DND-41 (cell line): Measurements from ENCODE around the gene TMEM269.
A peak's percentile ranks its signal among the peaks of the same experiment; 100 is the strongest.

Source experiments
- ATAC-seq: fragments of 200-7000 bp; cut with Tn5 transposase; 3 replicates; pipeline ENCODE4 v1.9.1; 2021; ENCODE audit warnings: low read depth; ENCODE audit not compliant: insufficient read depth
- DNase-seq: peaks from one replicate; pipeline ENCODE4 v3.0.0-alpha.2; 2020
- H2AFZ ChIP-seq: 2 replicates; pipeline ENCODE4 v1.6.0; 2012; ENCODE audit warnings: low read depth, low read length
- H3K27ac ChIP-seq: 2 replicates; pipeline ENCODE4 v1.5.1; 2012; ENCODE audit warnings: low read length, inconsistent platforms
- H3K27me3 ChIP-seq: fragments of 200-600 bp; sonication (generic); 2 replicates; pipeline ENCODE4 v1.6.0; 2012; ENCODE audit warnings: low read length, mild to moderate bottlenecking, inconsistent platforms; ENCODE audit not compliant: insufficient read depth, poor library complexity
- H3K36me3 ChIP-seq: 2 replicates; pipeline ENCODE4 v1.5.1; 2012; ENCODE audit warnings: low read length, inconsistent platforms; ENCODE audit not compliant: insufficient read depth
- H3K4me1 ChIP-seq: 2 replicates; pipeline ENCODE4 v1.5.1; 2012; ENCODE audit warnings: mild to moderate bottlenecking, low read length; ENCODE audit not compliant: insufficient read depth
- H3K4me2 ChIP-seq: 2 replicates; pipeline ENCODE4 v1.6.0; 2012; ENCODE audit warnings: mild to moderate bottlenecking, moderate library complexity, low read length, inconsistent platforms; ENCODE audit not compliant: insufficient read depth
- H3K4me3 ChIP-seq, 2 experiments: fragments of 200-600 bp in 1 of 2; shearing (Covaris generic) in 1 of 2; 2 replicates each; pipeline ENCODE4 v1.5.1; 2012 to 2016; ENCODE audit warnings: inconsistent platforms in 2 of 2, low read length in 2 of 2, mild to moderate bottlenecking in 2 of 2, low read depth in 1 of 2, moderate library complexity in 1 of 2
- H3K79me2 ChIP-seq: 2 replicates; pipeline ENCODE4 v1.6.0; 2012; ENCODE audit warnings: low read length, inconsistent platforms; ENCODE audit not compliant: insufficient read depth
- H3K9ac ChIP-seq: 2 replicates; pipeline ENCODE4 v1.6.0; 2012; ENCODE audit warnings: low read depth, mild to moderate bottlenecking, inconsistent platforms, low read length, moderate library complexity
- H3K9me3 ChIP-seq: 2 replicates; pipeline ENCODE4 v1.5.1; 2012; ENCODE audit warnings: low read length, moderate library complexity, mild to moderate bottlenecking, inconsistent platforms; ENCODE audit not compliant: insufficient read depth, severe bottlenecking
- H4K20me1 ChIP-seq: 2 replicates; pipeline ENCODE4 v1.6.0; 2012; ENCODE audit warnings: low read length; ENCODE audit not compliant: insufficient read depth
- EZH2 ChIP-seq: IDR thresholded peaks from 3 replicates; pipeline ENCODE4 v1.6.1; 2012; ENCODE audit warnings: borderline replicate concordance, low read depth, mild to moderate bottlenecking, moderate library complexity, low read length, inconsistent platforms; ENCODE audit not compliant: severe bottlenecking
- TF ChIP-seq, protein P1 (sequence below): IDR thresholded peaks from 2 replicates; pipeline ENCODE4 v1.5.1; 2012; ENCODE audit warnings: borderline replicate concordance, low read length, moderate library complexity, mild to moderate bottlenecking; ENCODE audit not compliant: poor library complexity, severe bottlenecking; ENCODE audit errors: extremely low read depth

The TMEM269 gene, protein sequence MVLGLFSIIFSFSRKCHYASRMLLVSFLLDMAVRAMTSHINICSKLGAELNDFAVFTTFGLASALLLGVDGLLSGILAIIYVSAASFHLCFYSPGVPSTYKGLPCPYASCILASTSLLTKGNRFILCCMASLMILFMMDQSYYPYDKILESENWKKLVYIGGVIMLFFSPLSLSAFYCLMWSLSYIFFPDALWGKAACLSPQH

DNA sequence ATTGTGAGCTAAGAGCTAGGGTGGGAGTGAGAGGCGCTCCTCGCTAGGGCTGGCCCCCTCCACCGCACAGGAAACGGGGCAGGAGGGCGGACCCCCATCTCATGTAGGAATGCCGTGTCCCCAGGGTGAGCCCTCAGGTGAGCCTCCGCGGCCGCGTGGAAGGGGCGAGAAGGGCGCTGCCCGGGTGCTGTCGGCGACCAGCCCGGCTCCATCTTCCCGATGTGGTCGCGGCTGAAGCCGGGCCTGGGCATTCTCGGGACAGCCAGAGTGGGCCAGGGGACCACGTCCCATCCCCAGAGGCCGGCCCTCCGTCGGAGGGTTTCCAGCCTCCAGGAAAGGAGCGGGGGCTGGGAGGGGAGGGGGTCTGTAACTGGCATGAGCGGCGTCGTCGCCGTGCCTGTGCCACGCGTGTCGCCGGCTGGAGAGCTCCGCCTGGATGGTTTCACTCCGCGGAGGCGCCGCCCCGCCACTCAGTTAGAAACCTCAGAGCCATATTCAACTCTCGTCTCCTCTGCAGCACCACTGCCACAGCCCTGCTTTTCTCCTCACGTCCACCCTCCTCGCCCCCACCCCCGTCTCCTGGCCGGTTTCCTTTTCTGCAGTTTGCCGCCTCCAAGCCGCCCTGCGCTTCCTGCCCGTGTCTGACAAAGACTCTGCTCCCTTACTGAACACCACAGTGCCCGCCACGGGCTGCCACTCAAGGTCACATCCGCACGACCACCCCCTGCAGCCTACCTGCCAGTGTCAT, at the start of gene TMEM269:
TSS of gene TMEM269 (plus strand) at position 46 of the 748 bp plus-strand sequence. CDS start 4,903 bp downstream, outside the sequence.
- no peak for DNase-seq

DNA sequence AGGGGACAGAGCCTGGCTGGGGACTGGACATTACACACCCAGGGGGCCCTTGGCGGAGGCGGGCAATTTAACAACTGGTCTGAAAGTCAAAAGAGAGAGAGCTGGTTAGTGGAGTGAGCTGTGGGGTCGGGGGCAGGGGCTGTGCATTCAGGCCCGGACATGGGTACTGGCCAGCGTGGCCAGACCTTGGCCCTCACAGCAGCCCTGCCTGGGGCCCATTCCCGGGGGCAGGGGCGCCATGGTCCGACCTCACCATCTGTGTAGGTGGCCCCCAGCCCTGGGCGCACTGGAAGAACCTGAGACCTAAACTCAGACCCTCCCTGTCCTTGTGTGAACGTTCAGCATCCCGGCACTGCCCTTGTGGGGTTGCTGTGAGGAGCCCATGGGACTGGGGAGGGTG, 49.7 kb upstream of the TMEM269 start:
- Histone ChIP-seq H3K4me3 (no peak overlapping the region), H2AFZ (no peak overlapping the region), H3K27me3 (no peaks in the 10 kb centered on the region), H3K36me3 (no peaks in the 10 kb centered on the region), H3K9me3 (no peaks in the 10 kb centered on the region), H3K27ac (no peak overlapping the region), H3K79me2 (no peaks in the 10 kb centered on the region), H3K4me2 (no peak overlapping the region), H4K20me1 (no peaks in the 10 kb centered on the region), H3K9ac (no peak overlapping the region), H3K4me1 (no peaks in the 10 kb centered on the region)
- ATAC-seq, result no peak
- DNase-seq, result no peak
- TF ChIP-seq EZH2, result no peak
- TF ChIP-seq, protein P1, sequence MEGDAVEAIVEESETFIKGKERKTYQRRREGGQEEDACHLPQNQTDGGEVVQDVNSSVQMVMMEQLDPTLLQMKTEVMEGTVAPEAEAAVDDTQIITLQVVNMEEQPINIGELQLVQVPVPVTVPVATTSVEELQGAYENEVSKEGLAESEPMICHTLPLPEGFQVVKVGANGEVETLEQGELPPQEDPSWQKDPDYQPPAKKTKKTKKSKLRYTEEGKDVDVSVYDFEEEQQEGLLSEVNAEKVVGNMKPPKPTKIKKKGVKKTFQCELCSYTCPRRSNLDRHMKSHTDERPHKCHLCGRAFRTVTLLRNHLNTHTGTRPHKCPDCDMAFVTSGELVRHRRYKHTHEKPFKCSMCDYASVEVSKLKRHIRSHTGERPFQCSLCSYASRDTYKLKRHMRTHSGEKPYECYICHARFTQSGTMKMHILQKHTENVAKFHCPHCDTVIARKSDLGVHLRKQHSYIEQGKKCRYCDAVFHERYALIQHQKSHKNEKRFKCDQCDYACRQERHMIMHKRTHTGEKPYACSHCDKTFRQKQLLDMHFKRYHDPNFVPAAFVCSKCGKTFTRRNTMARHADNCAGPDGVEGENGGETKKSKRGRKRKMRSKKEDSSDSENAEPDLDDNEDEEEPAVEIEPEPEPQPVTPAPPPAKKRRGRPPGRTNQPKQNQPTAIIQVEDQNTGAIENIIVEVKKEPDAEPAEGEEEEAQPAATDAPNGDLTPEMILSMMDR, result no peak

More for the DNA sequence above, at the start of gene TMEM269:
- no peak within 1 kb of the TSS for H2AFZ ChIP-seq
- H3K9me3 ChIP-seq, result no peaks in the 10 kb centered on the region
- H3K27me3 ChIP-seq, result no peaks in the 10 kb centered on the region
- peaks cover 15% of the 10 kb centered on the region; the same call in 1 of the 2 replicates for H3K36me3 ChIP-seq
- no peak within 1 kb of the TSS for H3K9ac ChIP-seq
- no peak within 1 kb of the TSS for H3K27ac ChIP-seq
- no peaks in the 10 kb centered on the region for H4K20me1 ChIP-seq
- no peak within 1 kb of the TSS for H3K4me2 ChIP-seq
- no peak within 1 kb of the TSS for H3K4me3 ChIP-seq
- no peak for ATAC-seq
- no peaks in the 10 kb centered on the region for H3K4me1 ChIP-seq
- no peaks in the 10 kb centered on the region for H3K79me2 ChIP-seq
- no peak for TF ChIP-seq EZH2
- TF ChIP-seq, protein P1, result no peak

DNA sequence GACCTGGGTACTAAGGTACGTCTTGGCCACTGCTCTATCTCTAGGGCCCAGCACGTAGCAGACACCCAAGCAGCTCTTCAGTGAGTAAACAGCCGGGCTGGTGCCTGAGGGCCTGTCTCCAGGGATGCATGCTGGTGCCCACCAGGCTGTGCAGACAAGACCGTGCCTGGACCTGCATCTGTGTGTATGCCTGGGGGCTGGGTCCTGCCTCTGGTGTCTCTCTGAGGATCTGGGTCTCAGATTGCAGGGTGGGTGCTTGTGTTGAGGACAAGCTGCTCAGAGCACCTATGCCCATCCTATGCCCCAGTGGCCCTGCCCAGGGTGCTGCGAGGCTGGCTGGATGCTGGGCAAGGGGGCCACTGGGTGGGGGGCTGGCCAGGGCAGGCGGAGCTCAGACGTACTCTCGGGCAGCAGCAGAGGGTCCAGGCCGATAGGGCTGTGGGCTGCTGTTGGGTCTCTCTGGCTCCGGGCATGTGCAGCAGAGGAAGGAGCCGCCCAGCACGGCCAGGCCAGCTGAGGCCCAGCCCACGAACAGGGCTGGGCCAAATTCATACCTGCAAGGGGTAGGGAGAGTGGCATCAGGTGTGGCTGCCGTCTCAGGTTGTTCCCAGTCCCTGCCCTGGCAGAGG, 49.2 kb upstream of the TMEM269 start:
- H3K4me1 ChIP-seq, result no peaks in the 10 kb centered on the region
- H3K27me3 ChIP-seq, result no peaks in the 10 kb centered on the region
- H3K79me2 ChIP-seq, result no peaks in the 10 kb centered on the region
- no peak overlapping the region for H3K4me2 ChIP-seq
- H3K9me3 ChIP-seq, result no peaks in the 10 kb centered on the region
- no peak for DNase-seq
- no peaks in the 10 kb centered on the region for H4K20me1 ChIP-seq
- no peak overlapping the region for H3K27ac ChIP-seq
- H3K9ac ChIP-seq, result no peak overlapping the region
- TF ChIP-seq EZH2, result no peak
- ATAC-seq, result no peak
- H3K4me3 ChIP-seq, result no peak overlapping the region
- no peak overlapping the region for H2AFZ ChIP-seq
- H3K36me3 ChIP-seq, result no peaks in the 10 kb centered on the region

DNA sequence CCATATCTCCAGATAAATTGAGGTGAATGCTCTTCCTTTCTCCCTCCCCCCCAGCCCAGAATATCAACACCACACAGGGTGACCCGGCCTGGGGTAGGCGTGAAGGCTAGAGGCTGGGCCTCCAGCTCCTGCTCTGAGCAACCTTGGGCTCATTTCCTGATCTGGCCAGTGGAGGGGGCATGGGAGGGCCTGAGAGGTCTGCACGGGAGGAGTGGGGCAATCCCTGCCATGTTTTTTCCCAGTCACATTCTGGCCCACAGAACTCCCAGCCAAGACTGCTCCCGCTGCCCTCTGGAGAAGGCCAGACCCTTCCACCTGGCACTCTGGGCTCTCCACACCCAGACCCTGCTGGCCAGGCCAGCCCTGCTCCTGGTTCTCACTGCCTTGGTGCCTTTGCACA, 48.6 kb upstream of the TMEM269 start:
- H3K27ac ChIP-seq, result no peak overlapping the region
- no peaks in the 10 kb centered on the region for H3K36me3 ChIP-seq
- H3K9ac ChIP-seq, result no peak overlapping the region
- no peaks in the 10 kb centered on the region for H3K27me3 ChIP-seq
- no peak overlapping the region for H3K4me3 ChIP-seq
- H3K4me2 ChIP-seq, result no peak overlapping the region
- no peaks in the 10 kb centered on the region for H4K20me1 ChIP-seq
- no peaks in the 10 kb centered on the region for H3K79me2 ChIP-seq
- H3K4me1 ChIP-seq, result no peaks in the 10 kb centered on the region
- no peaks in the 10 kb centered on the region for H3K9me3 ChIP-seq
- H2AFZ ChIP-seq, result no peak overlapping the region
- no peak for TF ChIP-seq EZH2
- TF ChIP-seq, protein P1, result peak; percentile 24
- ATAC-seq, result 0 out of 3 replicates have a peak, but pooled peaks have one; percentile 39
- DNase-seq, result no peak
